Omental fat pad (tissue), 4 donors: ENCODE measurements around the gene AHSG. TPM values are rescaled to one million over a fixed set of nuclear protein-coding genes. Genes with fewer than 3 reads are reported as not detected.

Source experiments
- ATAC-seq: fragments of 150-250 bp; one replicate; pipeline ENCODE4 v1.9.1; 2016; ENCODE audit warnings: mild to moderate bottlenecking, moderate library complexity; ENCODE audit not compliant: low FRiP score
- DNase-seq: peaks from one replicate; pipeline ENCODE4 v3.0.0-alpha.2; 2019; ENCODE audit warnings: low spot score
- total RNA-seq, 4 donors: library from RNA; depleted of rRNA; stranded (reverse); fragments of >200 nt; gene quantifications; one replicate each; pipeline ENCODE4 v1.1.0, GENCODE V29; 2016
- TF ChIP-seq, protein P1 (sequence below), 3 donors: fragments of 450-650 bp; IDR thresholded peaks; one replicate each; pipeline ENCODE4 v1.5.1; 2016 to 2017; ENCODE audit warnings: antibody characterized with exemption in 3 of 3, mild to moderate bottlenecking in 3 of 3, moderate library complexity in 2 of 3

Gene AHSG
- total RNA-seq, 4 donors from 2014 or later, result not detected

DNA sequence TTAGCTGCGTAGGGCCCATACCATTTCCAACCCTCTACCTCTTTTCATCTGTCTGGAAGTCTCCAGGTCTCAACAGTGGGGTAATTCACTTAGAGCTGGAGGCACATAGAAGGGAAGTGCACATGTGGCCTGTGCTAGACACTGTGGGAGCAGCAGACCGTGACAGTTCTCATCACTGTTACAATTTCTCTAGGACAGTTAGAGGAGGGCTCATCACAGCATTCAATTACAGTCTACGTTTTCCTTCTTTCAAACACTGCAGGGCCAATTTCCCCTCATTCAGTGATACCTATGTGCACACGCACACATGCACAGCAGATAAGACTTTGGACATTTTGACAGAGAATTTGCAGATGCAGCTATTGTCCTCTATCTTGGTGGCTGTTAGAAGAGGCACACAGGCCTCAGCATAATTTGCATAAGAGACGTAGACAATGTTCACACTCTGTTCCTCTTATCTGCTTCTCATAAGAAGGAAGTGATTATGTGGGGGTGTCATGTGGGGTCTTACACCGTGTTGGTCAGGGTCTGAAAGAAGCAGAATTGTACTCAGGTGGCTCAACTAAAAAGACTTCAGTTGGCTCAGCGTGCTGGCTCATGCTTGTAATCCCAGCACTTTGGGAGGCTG is 40.3 kb downstream of the AHSG start:
- DNase-seq (no peak), ATAC-seq (no peak)
- TF ChIP-seq, protein P1, sequence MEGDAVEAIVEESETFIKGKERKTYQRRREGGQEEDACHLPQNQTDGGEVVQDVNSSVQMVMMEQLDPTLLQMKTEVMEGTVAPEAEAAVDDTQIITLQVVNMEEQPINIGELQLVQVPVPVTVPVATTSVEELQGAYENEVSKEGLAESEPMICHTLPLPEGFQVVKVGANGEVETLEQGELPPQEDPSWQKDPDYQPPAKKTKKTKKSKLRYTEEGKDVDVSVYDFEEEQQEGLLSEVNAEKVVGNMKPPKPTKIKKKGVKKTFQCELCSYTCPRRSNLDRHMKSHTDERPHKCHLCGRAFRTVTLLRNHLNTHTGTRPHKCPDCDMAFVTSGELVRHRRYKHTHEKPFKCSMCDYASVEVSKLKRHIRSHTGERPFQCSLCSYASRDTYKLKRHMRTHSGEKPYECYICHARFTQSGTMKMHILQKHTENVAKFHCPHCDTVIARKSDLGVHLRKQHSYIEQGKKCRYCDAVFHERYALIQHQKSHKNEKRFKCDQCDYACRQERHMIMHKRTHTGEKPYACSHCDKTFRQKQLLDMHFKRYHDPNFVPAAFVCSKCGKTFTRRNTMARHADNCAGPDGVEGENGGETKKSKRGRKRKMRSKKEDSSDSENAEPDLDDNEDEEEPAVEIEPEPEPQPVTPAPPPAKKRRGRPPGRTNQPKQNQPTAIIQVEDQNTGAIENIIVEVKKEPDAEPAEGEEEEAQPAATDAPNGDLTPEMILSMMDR (IDR thresholded peaks at IDR 0.05), result no peak

DNA sequence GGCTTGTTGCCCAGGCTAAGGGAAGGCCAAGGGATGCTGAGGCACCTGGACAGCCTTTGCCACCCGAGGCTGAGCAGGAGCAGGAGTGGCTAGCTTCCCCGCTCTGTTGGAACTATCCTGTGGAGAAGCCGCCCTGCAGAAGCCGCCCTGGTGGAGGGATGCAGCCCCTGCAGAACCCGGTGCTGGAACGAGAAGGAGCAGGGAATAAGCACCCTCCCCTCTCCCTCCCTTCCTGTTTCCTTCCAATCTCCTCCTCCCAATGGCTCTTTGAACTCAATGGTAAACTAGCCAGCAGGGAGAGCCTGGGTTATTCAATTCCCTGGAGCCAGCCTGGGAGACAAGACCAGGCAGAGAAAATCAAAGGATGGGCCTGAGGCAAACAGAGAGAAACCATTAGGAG is 41.1 kb downstream of the AHSG start:
- DNase-seq (no peak), ATAC-seq (no peak)
- TF ChIP-seq, protein P1 (IDR thresholded peaks at IDR 0.05), result no peak

DNA sequence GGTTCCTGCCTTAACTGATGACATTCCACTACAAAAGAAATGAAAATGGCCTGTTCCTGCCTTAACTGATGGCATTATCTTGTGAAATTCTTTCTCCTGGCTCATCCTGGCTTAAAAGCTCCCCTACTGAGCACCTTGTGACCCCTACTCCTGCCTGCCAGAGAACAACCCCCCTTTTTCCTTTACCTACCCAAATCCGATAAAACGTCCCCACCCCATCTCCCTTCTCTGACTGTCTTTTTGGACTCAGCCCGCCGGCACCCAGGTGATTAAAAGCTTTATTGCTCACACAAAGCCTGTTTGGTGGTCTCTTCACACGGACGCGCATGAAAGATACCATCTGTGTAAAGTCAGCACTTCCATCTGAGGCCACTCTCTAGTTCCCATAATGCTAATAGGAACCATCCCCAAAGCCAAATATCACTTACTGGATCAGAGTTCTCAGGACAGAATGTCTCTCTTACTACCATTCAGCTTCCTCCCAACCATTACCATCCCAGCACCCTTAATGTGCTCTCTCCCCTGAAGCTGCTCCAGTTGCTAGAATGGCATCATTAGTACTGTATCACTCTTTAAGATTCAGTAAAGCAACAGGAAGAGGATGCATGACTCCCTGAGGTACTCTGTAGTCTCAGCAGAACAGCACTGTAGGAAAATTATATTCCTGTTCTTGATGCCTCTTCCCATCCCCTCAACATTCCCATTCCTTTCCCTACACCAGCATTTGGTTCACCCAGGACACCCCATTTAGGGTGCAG is 50.7 kb downstream of the AHSG start:
- no peak for DNase-seq
- TF ChIP-seq, protein P1 (IDR thresholded peaks at IDR 0.05), result no peak

DNA sequence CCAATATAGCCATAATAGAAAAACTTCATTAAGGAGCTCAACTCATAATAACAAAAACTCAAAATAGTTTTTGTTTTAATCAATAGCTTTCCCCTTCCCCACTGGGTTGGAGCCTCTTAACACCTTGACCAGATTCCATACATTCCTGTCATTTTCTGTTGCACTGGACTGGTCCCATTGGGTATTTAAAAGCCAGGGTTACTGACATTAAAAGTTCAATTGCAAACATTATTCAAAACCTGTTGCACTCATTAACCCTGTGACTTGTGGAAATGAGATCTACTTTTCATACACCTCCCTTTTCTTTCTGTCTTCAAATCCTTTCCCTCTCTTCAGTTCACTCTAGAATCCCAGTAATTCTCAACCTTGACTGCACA is 51.2 kb downstream of the AHSG start:
- no peak for DNase-seq
- TF ChIP-seq, protein P1 (IDR thresholded peaks at IDR 0.05), result no peak
- ATAC-seq, result no peak

More for the DNA sequence above, 50.7 kb downstream of the AHSG start:
- ATAC-seq, result no peak

DNA sequence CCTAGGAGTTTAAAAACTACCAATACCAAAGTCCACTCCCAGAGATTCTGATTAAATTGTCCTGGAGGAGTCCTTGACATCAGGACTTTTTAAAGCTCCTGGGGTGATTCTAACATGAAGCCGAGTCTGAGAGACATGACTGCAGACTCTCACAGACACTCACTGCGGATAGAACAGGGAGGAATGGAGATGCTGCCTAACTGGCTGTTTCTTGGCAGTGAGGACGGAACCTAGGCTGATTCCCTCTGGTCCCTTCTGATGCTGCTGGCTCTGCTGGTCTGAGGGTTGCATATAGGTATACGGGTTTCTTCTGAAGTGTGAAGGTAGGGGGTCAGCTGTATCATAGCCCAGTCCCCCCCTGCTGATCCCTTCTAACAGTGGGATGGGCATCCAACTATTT is 51.6 kb downstream of the AHSG start:
- DNase-seq (no peak), ATAC-seq (no peak)
- TF ChIP-seq, protein P1 (IDR thresholded peaks at IDR 0.05), result no peak

DNA sequence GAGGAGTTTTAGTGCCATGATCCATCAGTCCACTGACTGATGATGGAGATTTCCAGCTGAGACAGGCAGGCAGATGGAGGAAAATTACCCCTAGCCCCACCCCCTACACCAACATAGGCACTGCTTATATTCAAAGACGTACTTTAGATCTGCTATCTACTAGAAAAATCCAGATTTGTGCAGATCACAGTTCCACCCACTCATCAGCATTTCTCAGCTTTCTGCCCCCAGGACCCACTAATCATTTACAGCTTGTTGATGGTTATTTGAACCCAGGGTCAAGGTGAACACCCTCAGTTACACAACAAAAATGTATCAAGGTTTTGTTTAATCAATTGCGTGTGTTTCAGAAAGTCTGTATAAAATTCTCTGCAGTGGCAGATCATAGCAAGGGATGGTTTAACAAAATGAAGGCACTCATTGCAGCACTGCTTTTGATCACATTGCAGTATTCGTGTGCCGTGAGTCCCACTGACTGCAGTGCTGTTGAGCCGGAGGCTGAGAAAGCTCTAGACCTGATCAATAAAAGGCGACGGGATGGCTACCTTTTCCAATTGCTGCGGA is 52.8 kb downstream of the AHSG start, which contains the start of gene HRG:
TSS of gene HRG (plus strand) at position 390 of the 564 bp plus-strand sequence. CDS start at position 408, 18 bp downstream.
- DNase-seq, result no peak
- TF ChIP-seq, protein P1 (IDR thresholded peaks at IDR 0.05), result no peak
- ATAC-seq, result no peak
